IMR-90 (cell line): ENCODE results near the gene TMC1. TPM values are rescaled to one million over a fixed set of nuclear protein-coding genes. Genes with fewer than 3 reads are reported as not detected.

ENCODE experiments used
- ATAC-seq: fragments of 200-7000 bp; cut with Tn5 transposase; 2 replicates; pipeline ENCODE4 v1.9.1; 2020; ENCODE audit warnings: low read depth, mild to moderate bottlenecking, moderate library complexity
- BruUV-seq: library from RNA; stranded (reverse); fragments of 400-500 nt; replicated peaks from 2 replicates; lab custom pipeline; 2021; lab: Mats Ljungman, UMichigan
- CTCF ChIA-PET: fragments of 300-600 bp; formaldehyde crosslinking; extraction: SDS; loops from one replicate; lab custom pipeline; 2021; ENCODE audit warnings: antibody characterized with exemption; lab: Yijun Ruan, JAX
- POLR2A ChIA-PET: fragments of 300-600 bp; sonication (Branson Sonifier 250); formaldehyde crosslinking; loops from one replicate; lab custom pipeline; 2022; ENCODE audit warnings: antibody characterized with exemption; ENCODE audit not compliant: unreplicated experiment; lab: Charles Lee
- DNase-seq: peaks from one replicate; pipeline ENCODE4 v3.0.0; 2013
- H2AFZ ChIP-seq: replicated peaks from 2 replicates; pipeline ENCODE3; 2013; ENCODE audit warnings: low read length, mild to moderate bottlenecking; ENCODE audit not compliant: poor library complexity
- H2AK5ac ChIP-seq: 2 replicates; pipeline ENCODE4 v1.6.1; 2013; ENCODE audit warnings: low read depth, low read length, inconsistent platforms
- H2AK9ac ChIP-seq: replicated peaks from 2 replicates; pipeline ENCODE3; 2013; ENCODE audit warnings: mild to moderate bottlenecking, low read depth, low read length, moderate library complexity; ENCODE audit not compliant: poor library complexity
- H2BK120ac ChIP-seq: 2 replicates; pipeline ENCODE4 v1.6.1; 2013; ENCODE audit warnings: low read depth, low read length, inconsistent platforms
- H2BK15ac ChIP-seq: 3 replicates; pipeline ENCODE4 v1.6.1; 2013; ENCODE audit warnings: low read depth, low read length, inconsistent platforms
- H2BK20ac ChIP-seq: 2 replicates; pipeline ENCODE4 v1.6.1; 2013; ENCODE audit warnings: low read depth, mild to moderate bottlenecking, inconsistent platforms, low read length, moderate library complexity
- H2BK5ac ChIP-seq: 2 replicates; pipeline ENCODE4 v1.6.1; 2013; ENCODE audit warnings: mild to moderate bottlenecking, low read depth, low read length, inconsistent platforms; ENCODE audit not compliant: poor library complexity, severe bottlenecking
- H3K14ac ChIP-seq: replicated peaks from 2 replicates; pipeline ENCODE4 v1.6.1; 2013; ENCODE audit warnings: low read depth, low read length, inconsistent platforms
- H3K18ac ChIP-seq: 2 replicates; pipeline ENCODE4 v1.6.1; 2013; ENCODE audit warnings: low read depth, low read length, control low read depth
- H3K23ac ChIP-seq: 2 replicates; pipeline ENCODE4 v1.6.1; 2013; ENCODE audit warnings: low read depth, low read length, inconsistent platforms
- H3K27ac ChIP-seq: 2 replicates; pipeline ENCODE4 v1.5.1; 2013; ENCODE audit warnings: mild to moderate bottlenecking, control low read depth, low read length; ENCODE audit not compliant: insufficient read depth
- H3K27me3 ChIP-seq: 2 replicates; pipeline ENCODE4 v1.6.1; 2013; ENCODE audit warnings: low read length; ENCODE audit not compliant: control insufficient read depth, insufficient read depth
- H3K36me3 ChIP-seq: 2 replicates; pipeline ENCODE4 v1.6.1; 2013; ENCODE audit warnings: low read length, mixed read lengths; ENCODE audit not compliant: control insufficient read depth, insufficient read depth
- H3K4ac ChIP-seq: 2 replicates; pipeline ENCODE4 v1.6.1; 2013; ENCODE audit warnings: low read depth, low read length, inconsistent platforms
- H3K4me1 ChIP-seq: 2 replicates; pipeline ENCODE4 v1.6.1; 2013; ENCODE audit warnings: low read length, mixed read lengths; ENCODE audit not compliant: control insufficient read depth, insufficient read depth
- H3K4me2 ChIP-seq: 2 replicates; pipeline ENCODE4 v1.6.1; 2013; ENCODE audit warnings: low read depth, mild to moderate bottlenecking, control low read depth, low read length, moderate library complexity
- H3K4me3 ChIP-seq: 2 replicates; pipeline ENCODE4 v1.5.1; 2013; ENCODE audit warnings: low read depth, mild to moderate bottlenecking, control low read depth, low read length, moderate library complexity; ENCODE audit not compliant: insufficient read depth
- H3K56ac ChIP-seq: 2 replicates; pipeline ENCODE4 v1.6.1; 2013; ENCODE audit warnings: low read length, inconsistent platforms; ENCODE audit not compliant: insufficient read depth; ENCODE audit errors: extremely low read depth
- H3K79me1 ChIP-seq, 2 experiments: 2 replicates each; pipeline ENCODE4 v1.6.1; 2013; ENCODE audit warnings: low read length in 2 of 2, inconsistent platforms in 1 of 2, low read depth in 1 of 2
- H3K9ac ChIP-seq: 2 replicates; pipeline ENCODE4 v1.6.1; 2013; ENCODE audit warnings: low read depth, low read length, control low read depth
- H3K9me1 ChIP-seq: 2 replicates; pipeline ENCODE4 v1.6.1; 2013; ENCODE audit warnings: low read length, inconsistent platforms; ENCODE audit not compliant: insufficient read depth
- H3K9me3 ChIP-seq: 2 replicates; pipeline ENCODE4 v1.6.1; 2013; ENCODE audit warnings: low read length; ENCODE audit not compliant: control insufficient read depth, insufficient read depth
- H4K20me1 ChIP-seq: 2 replicates; pipeline ENCODE4 v1.6.1; 2013; ENCODE audit warnings: low read length, inconsistent platforms; ENCODE audit not compliant: insufficient read depth
- H4K5ac ChIP-seq: 2 replicates; pipeline ENCODE4 v1.6.1; 2013; ENCODE audit warnings: mild to moderate bottlenecking, low read depth, low read length, control low read depth
- H4K8ac ChIP-seq, 2 experiments: 2 replicates each; pipeline ENCODE4 v1.6.1; 2013; ENCODE audit warnings: low read depth in 2 of 2, low read length in 2 of 2, control low read depth in 1 of 2, inconsistent platforms in 1 of 2
- H4K91ac ChIP-seq: 2 replicates; pipeline ENCODE4 v1.6.1; 2013; ENCODE audit warnings: low read depth, low read length, inconsistent platforms; ENCODE audit not compliant: insufficient read depth
- FOS ChIP-seq: fragments of 150-350 bp; IDR thresholded peaks from 2 replicates; pipeline ENCODE4 v1.6.1; 2016; ENCODE audit warnings: low read depth, low read length
- MAZ ChIP-seq: IDR thresholded peaks from 2 replicates; pipeline ENCODE4 v1.6.1; 2012; ENCODE audit warnings: low read depth, mild to moderate bottlenecking, low read length, improper control_type of control experiment, moderate library complexity, borderline replicate concordance
- MXI1 ChIP-seq: IDR thresholded peaks from 2 replicates; pipeline ENCODE4 v1.6.1; 2012; ENCODE audit warnings: low read depth, mild to moderate bottlenecking, low read length, moderate library complexity, borderline replicate concordance
- NFE2L2 ChIP-seq: fragments of 150-350 bp; IDR thresholded peaks from 2 replicates; pipeline ENCODE4 v1.6.1; 2016; ENCODE audit warnings: low read depth, mild to moderate bottlenecking, low read length
- RAD21 ChIP-seq: IDR thresholded peaks from 2 replicates; pipeline ENCODE4 v1.6.1; 2012; ENCODE audit warnings: low read length, improper control_type of control experiment
- RFX5 ChIP-seq: IDR thresholded peaks from 2 replicates; pipeline ENCODE4 v1.8.0; 2012; ENCODE audit warnings: low read depth, mild to moderate bottlenecking, low read length, moderate library complexity
- WGBS, 2 experiments: methylation state at CpG; one replicate each; pipeline versions ENCODE4 v1.1.5 to v1.1.7; 2013; ENCODE audit warnings: missing lambda C conversion rate in 2 of 2; ENCODE audit not compliant: insufficient read length in 1 of 2; ENCODE audit errors: extremely low coverage in 2 of 2; 5-methylcytosine and 5-hydroxymethylcytosine counted together
- dilution Hi-C: fragments of 300-500 bp; cut with HindIII; formaldehyde crosslinking; loops from one replicate; pipeline ENCODE4 v1.14.3; 2018; ENCODE audit warnings: low sequenced_read_pairs; ENCODE audit not compliant: unreplicated experiment
- in situ Hi-C: fragments of 300-500 bp; cut with MboI; formaldehyde crosslinking; loops from 3 replicates; pipeline ENCODE4 v1.14.3; 2019; ENCODE audit warnings: low sequenced_read_pairs, inconsistent platforms, mixed read lengths
- intact Hi-C: fragments of 100-400 bp; cut with micrococcal nuclease; formaldehyde crosslinking; loops from 2 replicates; pipeline ENCODE4 v1.10.0; 2022
- polyA plus RNA-seq, 3 experiments: library from polyadenylated mRNA; depleted of rRNA; stranded (reverse); fragments of >200 nt; gene quantifications; 2 replicates each; pipeline ENCODE4 v1.2.3, GENCODE V29; 2012; ENCODE audit warnings: low replicate concordance in 1 of 3
- total RNA-seq: library from RNA; depleted of rRNA; stranded (reverse); fragments of >200 nt; gene quantifications from 2 replicates; pipeline ENCODE4 v1.2.3, GENCODE V29; 2012
- TF ChIP-seq, protein P1 (sequence below): fragments of 150-350 bp; IDR thresholded peaks from 2 replicates; pipeline ENCODE4 v1.6.1; 2016; ENCODE audit warnings: low read depth, mild to moderate bottlenecking, low read length, moderate library complexity, borderline replicate concordance
- TF ChIP-seq, protein P2 (sequence below): fragments of 150-350 bp; IDR thresholded peaks from 2 replicates; pipeline ENCODE4 v1.6.1; 2017; ENCODE audit warnings: mild to moderate bottlenecking, antibody characterized with exemption, low read length, low read depth
- TF ChIP-seq, protein P3 (sequence below): conservative IDR thresholded peaks from 2 replicates; pipeline ENCODE4 v1.5.1; 2012; ENCODE audit warnings: mild to moderate bottlenecking, low read depth, low read length, improper control_type of control experiment

Gene TMC1
- total and polyA plus RNA-seq, 2 of the 4 experiments (the other 2 are of a cell fraction): not detected

DNA sequence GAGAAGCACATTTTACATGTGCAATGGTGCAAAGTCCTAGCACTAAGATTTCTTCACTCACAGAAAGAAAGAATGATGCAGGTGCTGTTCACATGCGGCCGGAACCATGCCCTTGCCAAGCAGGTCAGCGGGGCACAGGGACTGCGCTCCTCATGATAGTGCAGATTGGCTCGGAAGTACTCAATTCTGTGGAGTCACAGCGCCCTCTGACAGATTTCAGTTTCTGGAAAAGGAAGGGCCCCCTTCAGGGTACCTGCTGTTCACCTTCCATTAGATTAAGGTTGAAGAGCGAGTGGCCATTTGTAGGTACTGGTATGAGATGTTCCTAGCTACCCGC, 75.7 kb downstream of the TMC1 start:
- POLR2A ChIA-PET: no interaction called here

More for the DNA sequence above, 75.7 kb downstream of the TMC1 start:
- dilution Hi-C loops: no loop called here
- no peaks in the 10 kb centered on the region for H3K36me3 ChIP-seq
- no peak overlapping the region for H3K14ac ChIP-seq
- H4K91ac ChIP-seq: no peak overlapping the region
- in situ Hi-C loops: no loop called here
- peaks cover 4% of the 10 kb centered on the region; the same call in 1 of the 2 replicates for H3K9me1 ChIP-seq
- H3K27ac ChIP-seq: no peak overlapping the region
- intact Hi-C loops: no loop called here
- no peaks in the 10 kb centered on the region for H3K4me1 ChIP-seq
- no peak overlapping the region for H3K4me2 ChIP-seq
- H2AK5ac ChIP-seq: no peak overlapping the region
- no peak overlapping the region for H3K4me3 ChIP-seq
- no peak overlapping the region for H2BK120ac ChIP-seq
- BruUV-seq: no TSS peak
- no peak overlapping the region for H2BK5ac ChIP-seq
- no peak overlapping the region for H2BK15ac ChIP-seq
- H3K56ac ChIP-seq: no peak overlapping the region
- H4K5ac ChIP-seq: no peak overlapping the region
- no peaks in the 10 kb centered on the region for H3K9me3 ChIP-seq
- H3K79me1 ChIP-seq: peaks cover 0 to 5% of the 10 kb centered on the region in 2 experiments; a peak in 1 of 4 replicates
- H3K4ac ChIP-seq: no peak overlapping the region
- no CpG with 5 or more reads among the region's 8 CpGs for WGBS, 2 experiments
- no peaks in the 10 kb centered on the region for H4K20me1 ChIP-seq
- TF ChIP-seq RAD21: no peak
- TF ChIP-seq, protein P1, sequence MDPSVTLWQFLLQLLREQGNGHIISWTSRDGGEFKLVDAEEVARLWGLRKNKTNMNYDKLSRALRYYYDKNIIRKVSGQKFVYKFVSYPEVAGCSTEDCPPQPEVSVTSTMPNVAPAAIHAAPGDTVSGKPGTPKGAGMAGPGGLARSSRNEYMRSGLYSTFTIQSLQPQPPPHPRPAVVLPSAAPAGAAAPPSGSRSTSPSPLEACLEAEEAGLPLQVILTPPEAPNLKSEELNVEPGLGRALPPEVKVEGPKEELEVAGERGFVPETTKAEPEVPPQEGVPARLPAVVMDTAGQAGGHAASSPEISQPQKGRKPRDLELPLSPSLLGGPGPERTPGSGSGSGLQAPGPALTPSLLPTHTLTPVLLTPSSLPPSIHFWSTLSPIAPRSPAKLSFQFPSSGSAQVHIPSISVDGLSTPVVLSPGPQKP: no peak
- TF ChIP-seq NFE2L2: no peak
- TF ChIP-seq MXI1: no peak
- TF ChIP-seq RFX5: no peak
- TF ChIP-seq, protein P2, sequence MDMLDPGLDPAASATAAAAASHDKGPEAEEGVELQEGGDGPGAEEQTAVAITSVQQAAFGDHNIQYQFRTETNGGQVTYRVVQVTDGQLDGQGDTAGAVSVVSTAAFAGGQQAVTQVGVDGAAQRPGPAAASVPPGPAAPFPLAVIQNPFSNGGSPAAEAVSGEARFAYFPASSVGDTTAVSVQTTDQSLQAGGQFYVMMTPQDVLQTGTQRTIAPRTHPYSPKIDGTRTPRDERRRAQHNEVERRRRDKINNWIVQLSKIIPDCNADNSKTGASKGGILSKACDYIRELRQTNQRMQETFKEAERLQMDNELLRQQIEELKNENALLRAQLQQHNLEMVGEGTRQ: no peak
- TF ChIP-seq, protein P3, sequence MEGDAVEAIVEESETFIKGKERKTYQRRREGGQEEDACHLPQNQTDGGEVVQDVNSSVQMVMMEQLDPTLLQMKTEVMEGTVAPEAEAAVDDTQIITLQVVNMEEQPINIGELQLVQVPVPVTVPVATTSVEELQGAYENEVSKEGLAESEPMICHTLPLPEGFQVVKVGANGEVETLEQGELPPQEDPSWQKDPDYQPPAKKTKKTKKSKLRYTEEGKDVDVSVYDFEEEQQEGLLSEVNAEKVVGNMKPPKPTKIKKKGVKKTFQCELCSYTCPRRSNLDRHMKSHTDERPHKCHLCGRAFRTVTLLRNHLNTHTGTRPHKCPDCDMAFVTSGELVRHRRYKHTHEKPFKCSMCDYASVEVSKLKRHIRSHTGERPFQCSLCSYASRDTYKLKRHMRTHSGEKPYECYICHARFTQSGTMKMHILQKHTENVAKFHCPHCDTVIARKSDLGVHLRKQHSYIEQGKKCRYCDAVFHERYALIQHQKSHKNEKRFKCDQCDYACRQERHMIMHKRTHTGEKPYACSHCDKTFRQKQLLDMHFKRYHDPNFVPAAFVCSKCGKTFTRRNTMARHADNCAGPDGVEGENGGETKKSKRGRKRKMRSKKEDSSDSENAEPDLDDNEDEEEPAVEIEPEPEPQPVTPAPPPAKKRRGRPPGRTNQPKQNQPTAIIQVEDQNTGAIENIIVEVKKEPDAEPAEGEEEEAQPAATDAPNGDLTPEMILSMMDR: no peak
- no peak for TF ChIP-seq FOS
- no peak for TF ChIP-seq MAZ
- no peak for ATAC-seq
- no peak overlapping the region for H3K9ac ChIP-seq
- H3K27me3 ChIP-seq: no peaks in the 10 kb centered on the region
- CTCF ChIA-PET: interaction anchor here (0.6 to 1.1 kb wide), 2 partner anchors 107 to 219 kb away, joined by 3 read pairs; no protein-coding TSS in a partner anchor
- no peak overlapping the region for H2AFZ ChIP-seq
- no peak overlapping the region for H2BK20ac ChIP-seq
- no peak overlapping the region for H2AK9ac ChIP-seq
- H3K18ac ChIP-seq: no peak overlapping the region
- DNase-seq: no peak
- no peak overlapping the region for H4K8ac ChIP-seq
- no peak overlapping the region for H3K23ac ChIP-seq
